ENCODE measurements around the gene C5orf24.
"Not testable (repeated sequence)": the region's sequence is repeated elsewhere in the genome, so short reads cannot be mapped to it uniquely, and the experiment has no call there.

The C5orf24 gene

GRCh38 chr5:134857401-134857800 is 11.6 kb downstream of the C5orf24 start:
- Histone ChIP-seq H3K36me3 (ENCODE audit: control insufficient read depth in 1 of 2, insufficient read depth in 2 of 2, low read length in 2 of 2) (peaks cover 34 to 38% of the 10 kb centered on the region in 2 donors), H3K9me3 (ENCODE audit: control insufficient read depth in 1 of 2, low read length in 2 of 2) (no peaks in the 10 kb centered on the region), H3K27me3 (ENCODE audit: low read depth, low read length) (no peaks in the 10 kb centered on the region), H3K4me3 (ENCODE audit: low read depth in 1 of 2, low read length in 2 of 2) (no peak overlapping the region), H3K27ac (ENCODE audit: low read length) (no peak overlapping the region), H3K4me1 (ENCODE audit: control insufficient read depth in 1 of 2, insufficient read depth in 2 of 2, low read length in 2 of 2) (peaks cover 0 to 3% of the 10 kb centered on the region in 2 donors)

- no peaks in the 10 kb centered on the region for H3K4me1 ChIP-seq (ENCODE audit: control insufficient read depth in 1 of 2, insufficient read depth in 2 of 2, low read length in 2 of 2)
- H3K36me3 ChIP-seq (ENCODE audit: control insufficient read depth in 1 of 2, insufficient read depth in 2 of 2, low read length in 2 of 2) = peaks cover under 1 to 15% of the 10 kb centered on the region in 2 donors
- no peaks in the 10 kb centered on the region for H3K27me3 ChIP-seq (ENCODE audit: low read depth, low read length)
- no peak overlapping the region for H3K27ac ChIP-seq (ENCODE audit: low read length)
- no peaks in the 10 kb centered on the region for H3K9me3 ChIP-seq (ENCODE audit: control insufficient read depth in 1 of 2, low read length in 2 of 2)
- no peak overlapping the region for H3K4me3 ChIP-seq (ENCODE audit: low read depth in 1 of 2, low read length in 2 of 2)
These were observed 18.9 kb downstream of the C5orf24 start for GRCh38 chr5:134864707-134865106.

GRCh38 chr5:134873494-134873893 is 27.7 kb downstream of the C5orf24 start:
- H3K9me3 ChIP-seq (ENCODE audit: control insufficient read depth in 1 of 2, low read length in 2 of 2) = no peaks in the 10 kb centered on the region
- H3K27me3 ChIP-seq (ENCODE audit: low read depth, low read length) = no peaks in the 10 kb centered on the region
- H3K4me3 ChIP-seq (ENCODE audit: low read depth in 1 of 2, low read length in 2 of 2) = peak overlapping the region; percentile 91 to 94

GRCh38 chr5:134873987-134874830 is 28.4 kb downstream of the C5orf24 start, which contains the start of gene TXNDC15:
TSS of gene TXNDC15 (plus strand) at chr5:134874371. CDS start at chr5:134874428, 57 bp downstream.
- Histone ChIP-seq H3K27ac (ENCODE audit: low read length) (peak within 1 kb of the TSS; percentile 94), H3K9me3 (ENCODE audit: control insufficient read depth in 1 of 2, low read length in 2 of 2) (no peaks in the 10 kb centered on the region), H3K4me1 (ENCODE audit: control insufficient read depth in 1 of 2, insufficient read depth in 2 of 2, low read length in 2 of 2) (peaks cover 6 to 11% of the 10 kb centered on the region in 2 donors), H3K4me3 (ENCODE audit: low read depth in 1 of 2, low read length in 2 of 2) (peak within 1 kb of the TSS; percentile 91 to 94), H3K36me3 (ENCODE audit: control insufficient read depth in 1 of 2, insufficient read depth in 2 of 2, low read length in 2 of 2) (peaks cover 0 to 10% of the 10 kb centered on the region in 2 donors), H3K27me3 (ENCODE audit: low read depth, low read length) (no peaks in the 10 kb centered on the region)

More at GRCh38 chr5:134873494-134873893, 27.7 kb downstream of the C5orf24 start:
- Histone ChIP-seq H3K36me3 (ENCODE audit: control insufficient read depth in 1 of 2, insufficient read depth in 2 of 2, low read length in 2 of 2) (peaks cover 0 to 10% of the 10 kb centered on the region in 2 donors), H3K27ac (ENCODE audit: low read length) (peak overlapping the region; percentile 94), H3K4me1 (ENCODE audit: control insufficient read depth in 1 of 2, insufficient read depth in 2 of 2, low read length in 2 of 2) (peaks cover 6 to 11% of the 10 kb centered on the region in 2 donors)

GRCh38 chr5:134874831-134875655 is 29.3 kb downstream of the C5orf24 start:
- H3K4me3 ChIP-seq (ENCODE audit: low read depth in 1 of 2, low read length in 2 of 2) = peak overlapping the region; percentile 91 to 94
- H3K36me3 ChIP-seq (ENCODE audit: control insufficient read depth in 1 of 2, insufficient read depth in 2 of 2, low read length in 2 of 2) = peaks cover 0 to 10% of the 10 kb centered on the region in 2 donors
- no peaks in the 10 kb centered on the region for H3K27me3 ChIP-seq (ENCODE audit: low read depth, low read length)
- H3K9me3 ChIP-seq (ENCODE audit: control insufficient read depth in 1 of 2, low read length in 2 of 2) = no peaks in the 10 kb centered on the region
- H3K27ac ChIP-seq (ENCODE audit: low read length) = peak overlapping the region; percentile 94
- H3K4me1 ChIP-seq (ENCODE audit: control insufficient read depth in 1 of 2, insufficient read depth in 2 of 2, low read length in 2 of 2) = peaks cover 6 to 11% of the 10 kb centered on the region in 2 donors

- Histone ChIP-seq H3K4me3 (ENCODE audit: low read depth in 1 of 2, low read length in 2 of 2) (no peak overlapping the region), H3K36me3 (ENCODE audit: control insufficient read depth in 1 of 2, insufficient read depth in 2 of 2, low read length in 2 of 2) (peaks cover 0 to 10% of the 10 kb centered on the region in 2 donors), H3K4me1 (ENCODE audit: control insufficient read depth in 1 of 2, insufficient read depth in 2 of 2, low read length in 2 of 2) (peaks cover 6 to 11% of the 10 kb centered on the region in 2 donors), H3K27me3 (ENCODE audit: low read depth, low read length) (no peaks in the 10 kb centered on the region), H3K9me3 (ENCODE audit: control insufficient read depth in 1 of 2, low read length in 2 of 2) (no peaks in the 10 kb centered on the region), H3K27ac (ENCODE audit: low read length) (no peak overlapping the region)
These were observed 31.4 kb downstream of the C5orf24 start for GRCh38 chr5:134877159-134877558.

- H3K27me3 ChIP-seq (ENCODE audit: low read depth, low read length) = no peaks in the 10 kb centered on the region
- H3K9me3 ChIP-seq (ENCODE audit: control insufficient read depth in 1 of 2, low read length in 2 of 2) = no peaks in the 10 kb centered on the region
- peaks cover 6 to 11% of the 10 kb centered on the region in 2 donors for H3K4me1 ChIP-seq (ENCODE audit: control insufficient read depth in 1 of 2, insufficient read depth in 2 of 2, low read length in 2 of 2)
- H3K36me3 ChIP-seq (ENCODE audit: control insufficient read depth in 1 of 2, insufficient read depth in 2 of 2, low read length in 2 of 2) = peaks cover 0 to 10% of the 10 kb centered on the region in 2 donors
- H3K4me3 ChIP-seq (ENCODE audit: low read depth in 1 of 2, low read length in 2 of 2) = no peak overlapping the region
- no peak overlapping the region for H3K27ac ChIP-seq (ENCODE audit: low read length)
These were observed 32.6 kb downstream of the C5orf24 start for GRCh38 chr5:134878403-134878802.

- H3K4me1 ChIP-seq (ENCODE audit: control insufficient read depth in 1 of 2, insufficient read depth in 2 of 2, low read length in 2 of 2) = peaks cover 0 to 11% of the 10 kb centered on the region in 2 donors
- no peaks in the 10 kb centered on the region for H3K9me3 ChIP-seq (ENCODE audit: control insufficient read depth in 1 of 2, low read length in 2 of 2)
- H3K4me3 ChIP-seq (ENCODE audit: low read depth in 1 of 2, low read length in 2 of 2) = no peak overlapping the region
- H3K36me3 ChIP-seq (ENCODE audit: control insufficient read depth in 1 of 2, insufficient read depth in 2 of 2, low read length in 2 of 2) = peaks cover 0 to 7% of the 10 kb centered on the region in 2 donors
- H3K27me3 ChIP-seq (ENCODE audit: low read depth, low read length) = no peaks in the 10 kb centered on the region
- H3K27ac ChIP-seq (ENCODE audit: low read length) = no peak overlapping the region
These were observed 33.7 kb downstream of the C5orf24 start for GRCh38 chr5:134879456-134879855.

GRCh38 chr5:134880937-134881336 is 35.2 kb downstream of the C5orf24 start:
- H3K27ac ChIP-seq (ENCODE audit: low read length) = not testable (repeated sequence)

GRCh38 chr5:134881711-134882110 is 35.9 kb downstream of the C5orf24 start:
- not testable (repeated sequence) for H3K27me3 ChIP-seq (ENCODE audit: low read depth, low read length); H3K27ac ChIP-seq (ENCODE audit: low read length); H3K4me3 ChIP-seq (ENCODE audit: low read depth in 1 of 2, low read length in 2 of 2); H3K9me3 ChIP-seq (ENCODE audit: control insufficient read depth in 1 of 2, low read length in 2 of 2); H3K4me1 ChIP-seq (ENCODE audit: control insufficient read depth in 1 of 2, insufficient read depth in 2 of 2, low read length in 2 of 2); H3K36me3 ChIP-seq (ENCODE audit: control insufficient read depth in 1 of 2, insufficient read depth in 2 of 2, low read length in 2 of 2)

More at GRCh38 chr5:134880937-134881336, 35.2 kb downstream of the C5orf24 start:
- not testable (repeated sequence) for H3K4me1 ChIP-seq (ENCODE audit: control insufficient read depth in 1 of 2, insufficient read depth in 2 of 2, low read length in 2 of 2); H3K4me3 ChIP-seq (ENCODE audit: low read depth in 1 of 2, low read length in 2 of 2); H3K36me3 ChIP-seq (ENCODE audit: control insufficient read depth in 1 of 2, insufficient read depth in 2 of 2, low read length in 2 of 2); H3K27me3 ChIP-seq (ENCODE audit: low read depth, low read length); H3K9me3 ChIP-seq (ENCODE audit: control insufficient read depth in 1 of 2, low read length in 2 of 2)

GRCh38 chr5:134887593-134888159 is 41.9 kb downstream of the C5orf24 start:
- H3K36me3 ChIP-seq (ENCODE audit: control insufficient read depth in 1 of 2, insufficient read depth in 2 of 2, low read length in 2 of 2) = peaks cover 9 to 12% of the 10 kb centered on the region in 2 donors
- H3K9me3 ChIP-seq (ENCODE audit: control insufficient read depth in 1 of 2, low read length in 2 of 2) = no peaks in the 10 kb centered on the region
- H3K27me3 ChIP-seq (ENCODE audit: low read depth, low read length) = no peaks in the 10 kb centered on the region
- no peak overlapping the region for H3K27ac ChIP-seq (ENCODE audit: low read length)
- peaks cover 0 to 5% of the 10 kb centered on the region in 2 donors for H3K4me1 ChIP-seq (ENCODE audit: control insufficient read depth in 1 of 2, insufficient read depth in 2 of 2, low read length in 2 of 2)
- no peak overlapping the region for H3K4me3 ChIP-seq (ENCODE audit: low read depth in 1 of 2, low read length in 2 of 2)
